ENCODE measurements around the gene HOXA3.

GRCh38 chr7:27091941-27092818, 60.2 kb downstream of the HOXA3 start:
- TF ChIP-seq POLR2A (IDR thresholded peaks at IDR 0.05) (no peak), CTCF (IDR thresholded peaks at IDR 0.05) (no peak), POLR2AphosphoS5 (IDR thresholded peaks at IDR 0.05) (no peak)

Measured in breast epithelium (tissue), 3 donors.